ENCODE measurements around the gene SLC22A31.

GRCh38 chr16:89173174-89173921, 27.0 kb downstream of the SLC22A31 start:
- TF ChIP-seq CTCF (IDR thresholded peaks at IDR 0.05; ENCODE audit: low read depth, low read length) (no peak), EZH2phosphoT487 (IDR thresholded peaks at IDR 0.05; ENCODE audit: low read depth) (no peak)
